HCT116 (cell line): ENCODE results near the gene CIAO1.

Experiments
- CEBPB ChIP-seq: IDR thresholded peaks from 2 replicates; pipeline ENCODE4 v1.6.1; 2012; ENCODE audit warnings: low read depth
- ELF1 ChIP-seq: IDR thresholded peaks from 2 replicates; pipeline ENCODE4 v1.6.1; 2012; ENCODE audit warnings: low read depth, borderline replicate concordance
- EZH2 ChIP-seq: fragments of 200-600 bp; sonication (generic); IDR thresholded peaks from 2 replicates; pipeline ENCODE4 v1.6.1; 2017; ENCODE audit warnings: antibody characterized with exemption, mixed run types
- EZH2phosphoT487 ChIP-seq: fragments of 200-600 bp; IDR thresholded peaks from 2 replicates; pipeline ENCODE4 v1.6.1; 2018; ENCODE audit warnings: antibody characterized with exemption, borderline replicate concordance
- POLR2A ChIP-seq: IDR thresholded peaks from 2 replicates; pipeline ENCODE4 v1.7.0; 2011; ENCODE audit warnings: borderline replicate concordance; ENCODE audit not compliant: insufficient read depth, insufficient read length; ENCODE audit errors: extremely low read depth
- POLR2AphosphoS5 ChIP-seq: IDR thresholded peaks from 2 replicates; pipeline ENCODE4 v1.6.1; 2011; ENCODE audit warnings: mild to moderate bottlenecking, low read depth, low read length, moderate library complexity
- RAD21 ChIP-seq: IDR thresholded peaks from 2 replicates; pipeline ENCODE4 v1.6.1; 2012; ENCODE audit warnings: low read depth, mild to moderate bottlenecking
- SIN3A ChIP-seq: IDR thresholded peaks from 2 replicates; pipeline ENCODE4 v1.6.1; 2012; ENCODE audit warnings: low read depth
- TCF7L2 ChIP-seq: IDR thresholded peaks from 2 replicates; pipeline ENCODE4 v1.7.0; 2011; ENCODE audit warnings: borderline replicate concordance, inconsistent platforms; ENCODE audit not compliant: insufficient read depth, insufficient read length; ENCODE audit errors: extremely low read depth
- ZFX ChIP-seq: fragments of 450-650 bp; IDR thresholded peaks from 2 replicates; pipeline ENCODE4 v1.6.1; 2017
- TF ChIP-seq, protein P1 (sequence below), 3 experiments: fragments of 200-600 bp in 1 of 3; sonication (generic) in 1 of 3; IDR thresholded peaks in 2 of 3; conservative IDR thresholded peaks in 1 of 3; 2 replicates each; pipeline ENCODE4 v1.5.1; 2012 to 2017; ENCODE audit warnings: low read depth in 2 of 3, low read length in 2 of 3, antibody characterized with exemption in 1 of 3, borderline replicate concordance in 1 of 3, control low read depth in 1 of 3, mild to moderate bottlenecking in 1 of 3, mixed read lengths in 1 of 3, mixed run types in 1 of 3, moderate library complexity in 1 of 3; ENCODE audit not compliant: insufficient read depth in 1 of 3
- TF ChIP-seq, protein P2 (sequence below): IDR thresholded peaks from 2 replicates; pipeline ENCODE4 v1.6.1; 2012; ENCODE audit warnings: low read depth
- TF ChIP-seq, protein P3 (sequence below): IDR thresholded peaks from 2 replicates; pipeline ENCODE4 v1.6.1; 2011; ENCODE audit warnings: mild to moderate bottlenecking, low read length, moderate library complexity; ENCODE audit not compliant: insufficient replicate concordance; ENCODE audit errors: extremely low read depth
- TF ChIP-seq, protein P4 (sequence below): IDR thresholded peaks from 2 replicates; pipeline ENCODE4 v1.6.1; 2012

DNA sequence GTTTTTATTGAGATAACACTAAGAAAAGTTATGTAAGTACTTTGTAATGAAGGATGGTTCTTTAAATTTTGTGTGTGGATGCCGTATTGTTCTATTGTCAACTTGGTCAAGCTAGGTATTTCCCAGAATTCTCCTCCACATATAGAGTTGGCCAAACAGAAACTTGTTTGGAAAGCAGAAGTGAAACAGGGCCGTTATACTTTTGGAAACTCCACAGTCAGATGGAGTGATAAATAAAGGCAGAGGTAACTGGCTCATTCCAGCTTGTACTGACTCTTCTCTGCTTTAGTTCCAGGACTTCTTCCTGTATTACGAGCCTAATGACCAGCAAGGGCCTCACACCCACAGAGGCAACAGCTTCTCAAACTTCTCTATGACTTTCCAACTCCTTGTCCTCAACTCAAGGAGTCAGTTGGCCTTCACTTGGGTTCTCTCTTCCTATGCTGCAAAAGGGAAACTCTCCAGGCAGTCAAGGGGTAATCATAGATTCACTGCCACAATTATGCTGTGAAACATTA lies 41.0 kb upstream of the CIAO1 start:
- TF ChIP-seq, protein P1, sequence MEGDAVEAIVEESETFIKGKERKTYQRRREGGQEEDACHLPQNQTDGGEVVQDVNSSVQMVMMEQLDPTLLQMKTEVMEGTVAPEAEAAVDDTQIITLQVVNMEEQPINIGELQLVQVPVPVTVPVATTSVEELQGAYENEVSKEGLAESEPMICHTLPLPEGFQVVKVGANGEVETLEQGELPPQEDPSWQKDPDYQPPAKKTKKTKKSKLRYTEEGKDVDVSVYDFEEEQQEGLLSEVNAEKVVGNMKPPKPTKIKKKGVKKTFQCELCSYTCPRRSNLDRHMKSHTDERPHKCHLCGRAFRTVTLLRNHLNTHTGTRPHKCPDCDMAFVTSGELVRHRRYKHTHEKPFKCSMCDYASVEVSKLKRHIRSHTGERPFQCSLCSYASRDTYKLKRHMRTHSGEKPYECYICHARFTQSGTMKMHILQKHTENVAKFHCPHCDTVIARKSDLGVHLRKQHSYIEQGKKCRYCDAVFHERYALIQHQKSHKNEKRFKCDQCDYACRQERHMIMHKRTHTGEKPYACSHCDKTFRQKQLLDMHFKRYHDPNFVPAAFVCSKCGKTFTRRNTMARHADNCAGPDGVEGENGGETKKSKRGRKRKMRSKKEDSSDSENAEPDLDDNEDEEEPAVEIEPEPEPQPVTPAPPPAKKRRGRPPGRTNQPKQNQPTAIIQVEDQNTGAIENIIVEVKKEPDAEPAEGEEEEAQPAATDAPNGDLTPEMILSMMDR (IDR thresholded peaks at IDR 0.05 in 2 of 3, conservative IDR thresholded peaks at IDR 0.05 in 1 of 3; ENCODE audit: borderline replicate concordance in 1 of 3, insufficient read depth in 1 of 3, low read depth in 2 of 3, low read length in 2 of 3), result no peak
- no peak for TF ChIP-seq CEBPB
- no peak for TF ChIP-seq POLR2AphosphoS5
- TF ChIP-seq POLR2A, result no peak
- TF ChIP-seq, protein P2, sequence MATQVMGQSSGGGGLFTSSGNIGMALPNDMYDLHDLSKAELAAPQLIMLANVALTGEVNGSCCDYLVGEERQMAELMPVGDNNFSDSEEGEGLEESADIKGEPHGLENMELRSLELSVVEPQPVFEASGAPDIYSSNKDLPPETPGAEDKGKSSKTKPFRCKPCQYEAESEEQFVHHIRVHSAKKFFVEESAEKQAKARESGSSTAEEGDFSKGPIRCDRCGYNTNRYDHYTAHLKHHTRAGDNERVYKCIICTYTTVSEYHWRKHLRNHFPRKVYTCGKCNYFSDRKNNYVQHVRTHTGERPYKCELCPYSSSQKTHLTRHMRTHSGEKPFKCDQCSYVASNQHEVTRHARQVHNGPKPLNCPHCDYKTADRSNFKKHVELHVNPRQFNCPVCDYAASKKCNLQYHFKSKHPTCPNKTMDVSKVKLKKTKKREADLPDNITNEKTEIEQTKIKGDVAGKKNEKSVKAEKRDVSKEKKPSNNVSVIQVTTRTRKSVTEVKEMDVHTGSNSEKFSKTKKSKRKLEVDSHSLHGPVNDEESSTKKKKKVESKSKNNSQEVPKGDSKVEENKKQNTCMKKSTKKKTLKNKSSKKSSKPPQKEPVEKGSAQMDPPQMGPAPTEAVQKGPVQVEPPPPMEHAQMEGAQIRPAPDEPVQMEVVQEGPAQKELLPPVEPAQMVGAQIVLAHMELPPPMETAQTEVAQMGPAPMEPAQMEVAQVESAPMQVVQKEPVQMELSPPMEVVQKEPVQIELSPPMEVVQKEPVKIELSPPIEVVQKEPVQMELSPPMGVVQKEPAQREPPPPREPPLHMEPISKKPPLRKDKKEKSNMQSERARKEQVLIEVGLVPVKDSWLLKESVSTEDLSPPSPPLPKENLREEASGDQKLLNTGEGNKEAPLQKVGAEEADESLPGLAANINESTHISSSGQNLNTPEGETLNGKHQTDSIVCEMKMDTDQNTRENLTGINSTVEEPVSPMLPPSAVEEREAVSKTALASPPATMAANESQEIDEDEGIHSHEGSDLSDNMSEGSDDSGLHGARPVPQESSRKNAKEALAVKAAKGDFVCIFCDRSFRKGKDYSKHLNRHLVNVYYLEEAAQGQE, result no peak
- TF ChIP-seq EZH2, result no peak
- TF ChIP-seq, protein P3, sequence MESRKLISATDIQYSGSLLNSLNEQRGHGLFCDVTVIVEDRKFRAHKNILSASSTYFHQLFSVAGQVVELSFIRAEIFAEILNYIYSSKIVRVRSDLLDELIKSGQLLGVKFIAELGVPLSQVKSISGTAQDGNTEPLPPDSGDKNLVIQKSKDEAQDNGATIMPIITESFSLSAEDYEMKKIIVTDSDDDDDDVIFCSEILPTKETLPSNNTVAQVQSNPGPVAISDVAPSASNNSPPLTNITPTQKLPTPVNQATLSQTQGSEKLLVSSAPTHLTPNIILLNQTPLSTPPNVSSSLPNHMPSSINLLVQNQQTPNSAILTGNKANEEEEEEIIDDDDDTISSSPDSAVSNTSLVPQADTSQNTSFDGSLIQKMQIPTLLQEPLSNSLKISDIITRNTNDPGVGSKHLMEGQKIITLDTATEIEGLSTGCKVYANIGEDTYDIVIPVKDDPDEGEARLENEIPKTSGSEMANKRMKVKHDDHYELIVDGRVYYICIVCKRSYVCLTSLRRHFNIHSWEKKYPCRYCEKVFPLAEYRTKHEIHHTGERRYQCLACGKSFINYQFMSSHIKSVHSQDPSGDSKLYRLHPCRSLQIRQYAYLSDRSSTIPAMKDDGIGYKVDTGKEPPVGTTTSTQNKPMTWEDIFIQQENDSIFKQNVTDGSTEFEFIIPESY, result no peak
- TF ChIP-seq TCF7L2, result no peak
- TF ChIP-seq RAD21, result no peak
- TF ChIP-seq, protein P4, sequence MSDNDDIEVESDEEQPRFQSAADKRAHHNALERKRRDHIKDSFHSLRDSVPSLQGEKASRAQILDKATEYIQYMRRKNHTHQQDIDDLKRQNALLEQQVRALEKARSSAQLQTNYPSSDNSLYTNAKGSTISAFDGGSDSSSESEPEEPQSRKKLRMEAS, result no peak
- TF ChIP-seq ZFX, result no peak
- no peak for TF ChIP-seq ELF1
- no peak for TF ChIP-seq EZH2phosphoT487
- TF ChIP-seq SIN3A, result no peak
